ENCODE results near the gene LLPH.

Gene LLPH

GRCh38 chr12:66132408-66132807, 1.9 kb upstream of the LLPH start (continued):
- no peak for TF ChIP-seq ZNF639 (tag by site-specific recombination; IDR thresholded peaks at IDR 0.05)
- TF ChIP-seq ZNF692 (tag by site-specific recombination; IDR thresholded peaks at IDR 0.05) = peak; percentile 76
- peak; percentile 61 for TF ChIP-seq GLIS1 (tag by site-specific recombination; IDR thresholded peaks at IDR 0.05)
- TF ChIP-seq ZEB2 (tag by site-specific recombination; IDR thresholded peaks at IDR 0.05) = no peak
- TF ChIP-seq ZFP69B (tag by site-specific recombination; IDR thresholded peaks at IDR 0.05) = 0 out of 2 replicates have a peak, but pooled peaks have one; percentile 40
- no peak for TF ChIP-seq ZNF658 (tag by site-specific recombination; IDR thresholded peaks at IDR 0.05)
- no peak for TF ChIP-seq TCF7L2 (IDR thresholded peaks at IDR 0.05; ENCODE audit: borderline replicate concordance, low read depth, low read length)
- TF ChIP-seq ZNF677 (tag by site-specific recombination; IDR thresholded peaks at IDR 0.05) = no peak
- no peak for TF ChIP-seq ZSCAN23 (tag by site-specific recombination; IDR thresholded peaks at IDR 0.05)
- TF ChIP-seq MZF1 (tag by site-specific recombination; IDR thresholded peaks at IDR 0.05; ENCODE audit: borderline replicate concordance) = no peak
- TF ChIP-seq ZNF366 (tag by site-specific recombination; conservative IDR thresholded peaks at IDR 0.05) = peak; percentile 9; the same call in 1 of the 2 replicates

- Histone ChIP-seq H3K4me1 (ENCODE audit: control insufficient read depth, insufficient read depth, low read length) (no peaks in the 10 kb centered on the region), H3K27ac (ENCODE audit: extremely low read depth, low read depth, low read length) (peak overlapping the region; percentile 70), H3K9me3 (ENCODE audit: control insufficient read depth, insufficient read depth, low read depth, low read length) (no peaks in the 10 kb centered on the region), H3K4me3 (ENCODE audit: low read depth, low read length) (peak overlapping the region; percentile 99), H3K36me3 (ENCODE audit: control insufficient read depth in 2 of 2, insufficient read depth in 1 of 2, low read length in 2 of 2) (peaks cover 25 to 38% of the 10 kb centered on the region in 2 experiments)
- TF ChIP-seq ZNF18 (tag by site-specific recombination; IDR thresholded peaks at IDR 0.05) (0 out of 2 replicates have a peak, but pooled peaks have one; percentile 8), PRDM10 (tag by site-specific recombination; IDR thresholded peaks at IDR 0.05) (0 out of 2 replicates have a peak, but pooled peaks have one; percentile 10), ZBTB17 (tag by site-specific recombination; IDR thresholded peaks at IDR 0.05) (0 out of 2 replicates have a peak, but pooled peaks have one; percentile 11), ZNF335 (tag by site-specific recombination; conservative IDR thresholded peaks at IDR 0.05) (peak; percentile 53; the same call in 1 of the 2 replicates), HOXD13 (CRISPR knock-in tag; IDR thresholded peaks at IDR 0.05; ENCODE audit: borderline replicate concordance) (no peak)
- ChIA-PET CTCF (interaction anchor here (0.6 to 2.8 kb wide), 6 partner anchors 14 to 825 kb away, joined by 3 to 12 read pairs (median 4); no protein-coding TSS in a partner anchor), POLR2A (interaction anchor here (0.8 to 3.3 kb wide), 7 partner anchors 8 to 1138 kb away, joined by 3 to 36 read pairs (median 4); partner anchors contain the start of genes CAND1, HELB and TMBIM4)
Measured at GRCh38 chr12:66131067-66131688, 628 bp upstream of the LLPH start.
